ENCODE measurements around the gene EPAS1.
A peak's percentile ranks its signal among the peaks of the same experiment; 100 is the strongest.

EPAS1 gene

DNA sequence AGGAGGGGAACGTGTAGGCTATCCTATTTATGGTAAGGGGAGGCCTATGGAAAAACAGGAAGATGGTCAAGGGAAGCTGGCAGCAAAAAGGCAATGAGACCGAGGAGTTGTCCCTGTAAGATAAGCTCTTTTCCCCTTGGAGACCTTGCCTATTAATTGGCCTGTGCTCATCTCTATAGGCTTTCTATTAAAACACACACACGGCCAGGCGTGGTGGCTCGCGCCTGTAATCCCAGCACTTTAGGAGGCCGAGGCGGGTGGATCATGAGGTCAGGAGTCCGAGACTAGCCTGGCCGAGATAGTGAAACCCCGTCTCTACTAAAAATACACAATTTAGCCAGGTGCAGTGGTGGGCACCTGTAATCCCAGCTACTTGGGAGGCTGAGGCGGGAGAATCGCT is 32.1 kb downstream of the EPAS1 start:
- no peaks in the 10 kb centered on the region for H3K9me3 ChIP-seq
- H3K36me3 ChIP-seq = no peaks in the 10 kb centered on the region
- no peak overlapping the region for H3K4me3 ChIP-seq (ENCODE audit: low read depth, low read length)
- H3K27me3 ChIP-seq = no peaks in the 10 kb centered on the region
- DNase-seq = no peak
- peaks cover 48% of the 10 kb centered on the region for H3K4me1 ChIP-seq
- TF ChIP-seq, protein P1, sequence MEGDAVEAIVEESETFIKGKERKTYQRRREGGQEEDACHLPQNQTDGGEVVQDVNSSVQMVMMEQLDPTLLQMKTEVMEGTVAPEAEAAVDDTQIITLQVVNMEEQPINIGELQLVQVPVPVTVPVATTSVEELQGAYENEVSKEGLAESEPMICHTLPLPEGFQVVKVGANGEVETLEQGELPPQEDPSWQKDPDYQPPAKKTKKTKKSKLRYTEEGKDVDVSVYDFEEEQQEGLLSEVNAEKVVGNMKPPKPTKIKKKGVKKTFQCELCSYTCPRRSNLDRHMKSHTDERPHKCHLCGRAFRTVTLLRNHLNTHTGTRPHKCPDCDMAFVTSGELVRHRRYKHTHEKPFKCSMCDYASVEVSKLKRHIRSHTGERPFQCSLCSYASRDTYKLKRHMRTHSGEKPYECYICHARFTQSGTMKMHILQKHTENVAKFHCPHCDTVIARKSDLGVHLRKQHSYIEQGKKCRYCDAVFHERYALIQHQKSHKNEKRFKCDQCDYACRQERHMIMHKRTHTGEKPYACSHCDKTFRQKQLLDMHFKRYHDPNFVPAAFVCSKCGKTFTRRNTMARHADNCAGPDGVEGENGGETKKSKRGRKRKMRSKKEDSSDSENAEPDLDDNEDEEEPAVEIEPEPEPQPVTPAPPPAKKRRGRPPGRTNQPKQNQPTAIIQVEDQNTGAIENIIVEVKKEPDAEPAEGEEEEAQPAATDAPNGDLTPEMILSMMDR (IDR thresholded peaks at IDR 0.05; ENCODE audit: low read depth, low read length) = no peak

DNA sequence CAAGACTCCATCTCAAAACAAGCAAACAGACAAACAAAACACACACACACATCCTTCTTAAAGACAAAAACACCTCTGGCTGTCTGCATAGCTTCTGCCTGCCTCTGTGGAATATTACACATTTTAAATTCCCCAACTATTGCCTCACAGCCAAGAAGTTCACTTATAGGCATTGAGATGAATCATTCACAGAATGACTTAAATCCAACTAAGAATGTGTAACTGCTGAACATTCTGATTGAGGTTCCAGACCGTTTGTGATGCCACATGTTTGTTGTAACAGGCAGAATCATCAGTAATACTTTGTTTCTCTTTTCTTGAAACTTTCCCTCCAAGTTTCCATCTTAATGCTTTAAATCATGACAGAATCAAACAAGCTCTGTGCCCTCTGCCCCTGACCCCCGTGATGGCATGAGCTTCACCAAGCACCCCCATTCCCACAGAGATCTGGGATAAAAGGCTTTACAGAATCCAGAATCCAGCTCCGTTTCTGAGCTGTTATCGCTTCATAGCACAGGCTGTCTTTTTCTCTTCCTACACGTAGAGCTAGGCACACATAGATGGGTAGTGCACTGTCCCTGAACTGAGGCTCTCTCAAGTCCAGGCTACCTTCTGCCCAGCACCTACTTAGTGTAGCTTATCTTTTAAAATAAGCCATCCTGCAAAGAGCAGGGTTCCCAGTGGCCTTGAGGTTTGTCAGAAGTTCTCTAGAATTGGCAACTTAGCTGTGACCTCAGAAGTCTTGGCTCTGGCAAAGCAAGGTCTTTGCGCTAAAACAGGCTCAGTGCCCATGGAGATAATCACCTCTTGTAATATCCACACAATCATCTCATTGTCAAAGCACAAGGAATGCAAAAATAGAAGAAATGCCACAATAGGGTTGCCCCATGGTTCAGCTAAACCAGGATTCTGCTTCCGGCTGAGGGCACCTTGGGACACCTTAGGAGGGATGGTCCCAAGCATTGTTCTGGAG is 32.9 kb downstream of the EPAS1 start:
- no peak for DNase-seq
- no peak overlapping the region for H3K4me3 ChIP-seq (ENCODE audit: low read depth, low read length)
- TF ChIP-seq, protein P1 (IDR thresholded peaks at IDR 0.05; ENCODE audit: low read depth, low read length) = no peak
- no peaks in the 10 kb centered on the region for H3K9me3 ChIP-seq
- peaks cover 53% of the 10 kb centered on the region for H3K4me1 ChIP-seq
- H3K27me3 ChIP-seq = no peaks in the 10 kb centered on the region
- H3K36me3 ChIP-seq = no peaks in the 10 kb centered on the region

DNA sequence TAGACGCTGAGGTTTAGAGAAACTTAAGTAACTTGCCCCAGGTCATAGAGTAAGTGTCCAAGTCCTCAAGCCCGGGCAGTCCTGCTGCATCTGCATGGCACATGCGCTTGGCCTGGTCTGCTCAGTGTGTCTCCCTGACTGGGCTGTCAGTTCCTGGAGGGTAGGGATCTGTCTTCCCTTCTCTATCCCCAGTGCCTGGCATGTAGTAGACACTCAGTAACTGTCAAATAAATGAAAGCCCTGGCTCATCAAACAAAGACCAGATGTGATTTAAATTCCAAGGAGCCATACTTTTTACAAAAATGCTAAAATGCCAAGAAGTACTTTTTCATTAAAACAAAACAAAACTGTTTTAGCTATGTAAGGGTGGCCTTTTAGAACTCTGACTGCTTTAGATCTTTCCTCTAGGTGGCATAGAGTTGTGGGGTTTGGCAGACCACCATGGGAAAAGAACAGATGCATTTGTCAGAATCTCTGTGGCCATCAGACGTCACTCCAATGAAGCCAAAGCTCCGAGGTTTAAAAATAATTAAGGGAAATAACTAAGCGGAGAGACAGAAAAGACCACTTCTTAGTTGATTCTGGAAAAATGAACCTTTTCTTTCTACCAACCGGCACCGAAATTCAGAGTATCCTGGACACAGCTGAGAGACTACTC is 34.0 kb downstream of the EPAS1 start:
- Histone ChIP-seq H3K27me3 (no peaks in the 10 kb centered on the region), H3K36me3 (no peaks in the 10 kb centered on the region), H3K4me1 (peaks cover 56% of the 10 kb centered on the region), H3K9me3 (no peaks in the 10 kb centered on the region), H3K4me3 (ENCODE audit: low read depth, low read length) (peak overlapping the region; percentile 33)
- TF ChIP-seq, protein P1 (IDR thresholded peaks at IDR 0.05; ENCODE audit: low read depth, low read length) = peak; percentile 29; the same call in 1 of the 2 replicates
- DNase-seq = peak; percentile 83

- no peaks in the 10 kb centered on the region for H3K36me3 ChIP-seq
- DNase-seq = peak; percentile 55
- H3K4me3 ChIP-seq (ENCODE audit: low read depth, low read length) = peak overlapping the region; percentile 23
- no peaks in the 10 kb centered on the region for H3K9me3 ChIP-seq
- peaks cover 72% of the 10 kb centered on the region for H3K4me1 ChIP-seq
- TF ChIP-seq, protein P1 (IDR thresholded peaks at IDR 0.05; ENCODE audit: low read depth, low read length) = no peak
- no peaks in the 10 kb centered on the region for H3K27me3 ChIP-seq
Observed at GRCh38 chr2:46332686-46333281, 35.6 kb downstream of the EPAS1 start.

DNA sequence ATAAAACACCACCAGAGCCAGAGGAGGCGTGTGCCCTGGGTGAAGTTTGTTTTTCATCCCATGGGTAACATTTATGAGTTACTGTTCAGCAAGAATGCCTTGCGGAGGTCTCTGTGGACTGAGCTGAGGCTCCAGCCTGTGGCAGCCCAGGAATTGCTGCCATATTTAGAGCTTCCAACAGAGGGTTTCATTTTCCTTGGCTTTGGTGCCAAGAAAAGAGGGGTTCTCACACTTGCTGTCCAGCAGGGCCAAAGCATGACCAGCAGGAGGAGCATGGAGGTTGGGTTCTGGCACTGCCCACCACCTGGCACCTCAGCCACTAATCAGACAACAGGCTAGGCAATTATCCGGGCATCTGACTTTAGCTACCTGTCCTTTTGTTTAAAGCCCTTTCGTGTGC is 36.7 kb downstream of the EPAS1 start:
- peaks cover 83% of the 10 kb centered on the region for H3K4me1 ChIP-seq
- H3K9me3 ChIP-seq = no peaks in the 10 kb centered on the region
- no peaks in the 10 kb centered on the region for H3K27me3 ChIP-seq
- TF ChIP-seq, protein P1 (IDR thresholded peaks at IDR 0.05; ENCODE audit: low read depth, low read length) = peak; percentile 30
- no peaks in the 10 kb centered on the region for H3K36me3 ChIP-seq
- no peak overlapping the region for H3K4me3 ChIP-seq (ENCODE audit: low read depth, low read length)
- no peak for DNase-seq
